WTC11 (cell line): ENCODE results near the gene OMG. TPM values are rescaled to one million over a fixed set of nuclear protein-coding genes. Genes with fewer than 3 reads are reported as not detected.

Experiments
- ATAC-seq: fragments of 200-7000 bp; cut with Tn5 transposase; 2 replicates; pipeline ENCODE4 v1.10.0; 2021; ENCODE audit warnings: mild to moderate bottlenecking, moderate library complexity
- CTCF ChIA-PET: fragments of 300-600 bp; sonication (Branson Sonifier 250); formaldehyde crosslinking; loops from one replicate; lab custom pipeline; 2021; ENCODE audit warnings: antibody characterized with exemption; lab: Charles Lee
- POLR2A ChIA-PET: fragments of 350-600 bp; sonication (Branson Sonifier 250); formaldehyde crosslinking; loops from one replicate; lab custom pipeline; 2021; ENCODE audit warnings: antibody characterized with exemption; lab: Charles Lee
- DNase-seq: peaks from one replicate; pipeline ENCODE4 v3.0.0; 2021; ENCODE audit warnings: low spot score
- H3K27ac Mint-ChIP-seq: 2 replicates; pipeline ENCODE4 v1.8.0; 2021; ENCODE audit warnings: mixed read lengths
- H3K27me3 Mint-ChIP-seq: 2 replicates; pipeline ENCODE4 v1.8.0; 2021; ENCODE audit warnings: low read depth, mild to moderate bottlenecking, moderate library complexity, mixed read lengths
- H3K36me3 Mint-ChIP-seq: 2 replicates; pipeline ENCODE4 v1.8.0; 2021; ENCODE audit warnings: mixed read lengths
- H3K4me1 Mint-ChIP-seq: 2 replicates; pipeline ENCODE4 v1.8.0; 2022; ENCODE audit warnings: mixed read lengths
- H3K4me3 Mint-ChIP-seq: 2 replicates; pipeline ENCODE4 v1.8.0; 2021; ENCODE audit warnings: mild to moderate bottlenecking, moderate library complexity, mixed read lengths
- H3K9me3 Mint-ChIP-seq: 2 replicates; pipeline ENCODE4 v1.8.0; 2021; ENCODE audit warnings: mixed read lengths
- GABPB1 ChIP-seq: sonication (generic); formaldehyde crosslinking; IDR thresholded peaks from 2 replicates; pipeline ENCODE4 v1.8.1; 2023; ENCODE audit warnings: mild to moderate bottlenecking, missing genetic modification reagents
- NR1H2 ChIP-seq: sonication (generic); formaldehyde crosslinking; IDR thresholded peaks from 2 replicates; pipeline ENCODE4 v1.9.0; 2021; ENCODE audit warnings: mild to moderate bottlenecking, moderate library complexity, missing genetic modification reagents
- NR3C1 ChIP-seq: sonication (generic); formaldehyde crosslinking; conservative IDR thresholded peaks from 2 replicates; pipeline ENCODE4 v1.8.1; 2023; ENCODE audit warnings: low read depth, mild to moderate bottlenecking, missing genetic modification reagents
- OVOL2 ChIP-seq: fragments of 250-450 bp; sonication (Bioruptor Pico); IDR thresholded peaks from 2 replicates; pipeline ENCODE4 v1.9.0; 2021; ENCODE audit warnings: mild to moderate bottlenecking, borderline replicate concordance
- PRRX2 ChIP-seq: fragments of 250-450 bp; sonication (Bioruptor Pico); IDR thresholded peaks from 2 replicates; pipeline ENCODE4 v1.8.0; 2021; ENCODE audit warnings: mild to moderate bottlenecking
- SOX15 ChIP-seq: fragments of 250-450 bp; sonication (Bioruptor Pico); IDR thresholded peaks from 2 replicates; pipeline ENCODE4 v1.9.0; 2021; ENCODE audit warnings: mild to moderate bottlenecking
- TEAD1 ChIP-seq: sonication (generic); formaldehyde crosslinking; IDR thresholded peaks from 2 replicates; pipeline ENCODE4 v1.8.0; 2022; ENCODE audit warnings: mild to moderate bottlenecking, missing genetic modification reagents
- ZNF219 ChIP-seq: sonication (generic); formaldehyde crosslinking; IDR thresholded peaks from 2 replicates; pipeline ENCODE4 v1.8.0; 2023; ENCODE audit warnings: missing genetic modification reagents, mild to moderate bottlenecking, borderline replicate concordance
- ZNF232 ChIP-seq: sonication (generic); formaldehyde crosslinking; IDR thresholded peaks from 2 replicates; pipeline ENCODE4 v1.8.0; 2022; ENCODE audit warnings: mild to moderate bottlenecking, missing genetic modification reagents
- ZNF317 ChIP-seq: sonication (generic); formaldehyde crosslinking; IDR thresholded peaks from 2 replicates; pipeline ENCODE4 v1.8.1; 2023; ENCODE audit warnings: low read depth, mild to moderate bottlenecking, moderate library complexity, missing genetic modification reagents, borderline replicate concordance
- ZNF416 ChIP-seq: fragments of 250-450 bp; sonication (Bioruptor Pico); IDR thresholded peaks from 2 replicates; pipeline ENCODE4 v1.9.0; 2021; ENCODE audit warnings: mild to moderate bottlenecking, inconsistent platforms
- total RNA-seq: library from RNA; stranded (reverse); gene quantifications from 3 replicates; pipeline ENCODE4 v1.2.3, GENCODE V29; 2021
- TF ChIP-seq, protein P1 (sequence below): sonication (generic); formaldehyde crosslinking; IDR thresholded peaks from 2 replicates; pipeline ENCODE4 v1.8.1; 2023; ENCODE audit warnings: mild to moderate bottlenecking, moderate library complexity, missing genetic modification reagents
- TF ChIP-seq, protein P2 (sequence below): sonication (generic); formaldehyde crosslinking; IDR thresholded peaks from 2 replicates; pipeline ENCODE4 v1.8.1; 2022; ENCODE audit warnings: low read depth, missing genetic modification reagents, borderline replicate concordance
- TF ChIP-seq, protein P3 (sequence below): sonication (generic); formaldehyde crosslinking; IDR thresholded peaks from 2 replicates; pipeline ENCODE4 v1.8.0; 2022; ENCODE audit warnings: mild to moderate bottlenecking, missing genetic modification reagents
- TF ChIP-seq, protein P4 (sequence below): fragments of 250-450 bp; sonication (Bioruptor Pico); IDR thresholded peaks from 2 replicates; pipeline ENCODE4 v1.9.0; 2021; ENCODE audit warnings: mild to moderate bottlenecking, borderline replicate concordance
- TF ChIP-seq, protein P5 (sequence below): sonication (generic); formaldehyde crosslinking; IDR thresholded peaks from 2 replicates; pipeline ENCODE4 v1.8.0; 2022; ENCODE audit warnings: mild to moderate bottlenecking, missing genetic modification reagents
- TF ChIP-seq, protein P6 (sequence below): sonication (generic); formaldehyde crosslinking; IDR thresholded peaks from 2 replicates; pipeline ENCODE4 v1.8.1; 2023; ENCODE audit warnings: mild to moderate bottlenecking, missing genetic modification reagents, moderate library complexity

Gene OMG
- total RNA-seq, 1 experiment from 2014 or later = not detected

DNA sequence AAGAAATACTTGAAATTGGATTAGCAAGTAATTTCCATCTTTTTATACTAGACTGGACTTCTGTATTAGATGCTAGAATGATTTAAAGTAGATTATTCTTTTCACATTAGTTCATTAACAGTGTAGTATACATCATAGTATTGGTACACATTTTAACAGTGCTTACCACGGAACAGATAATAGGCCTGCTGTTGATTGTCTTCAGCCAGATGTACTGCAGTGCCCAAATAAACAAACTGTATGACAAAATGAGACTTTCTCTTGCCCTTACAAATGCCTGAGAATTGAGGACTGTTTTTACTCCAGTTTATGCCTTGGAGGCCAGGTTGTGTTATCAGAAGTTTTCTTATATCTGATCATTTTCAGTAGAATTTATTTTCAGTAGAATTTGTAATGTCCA is 23.8 kb upstream of the OMG start:
- no peak overlapping the region for H3K27ac Mint-ChIP-seq
- no peak for TF ChIP-seq GABPB1 (CRISPR knock-in tag)
- no peak for TF ChIP-seq NR1H2 (CRISPR knock-in tag)
- TF ChIP-seq ZNF232 = no peak
- no peak for TF ChIP-seq ZNF416
- H3K27me3 Mint-ChIP-seq = no peaks in the 10 kb centered on the region
- DNase-seq = no peak
- ATAC-seq = no peak
- no peak overlapping the region for H3K4me3 Mint-ChIP-seq
- no peaks in the 10 kb centered on the region for H3K36me3 Mint-ChIP-seq
- H3K9me3 Mint-ChIP-seq = no peaks in the 10 kb centered on the region
- POLR2A ChIA-PET = no interaction called here
- CTCF ChIA-PET = interaction anchor here (0.6 to 0.8 kb wide), 2 partner anchors 69 to 253 kb away, joined by 3 read pairs; no protein-coding TSS in a partner anchor
- H3K4me1 Mint-ChIP-seq = peaks cover 9% of the 10 kb centered on the region

DNA sequence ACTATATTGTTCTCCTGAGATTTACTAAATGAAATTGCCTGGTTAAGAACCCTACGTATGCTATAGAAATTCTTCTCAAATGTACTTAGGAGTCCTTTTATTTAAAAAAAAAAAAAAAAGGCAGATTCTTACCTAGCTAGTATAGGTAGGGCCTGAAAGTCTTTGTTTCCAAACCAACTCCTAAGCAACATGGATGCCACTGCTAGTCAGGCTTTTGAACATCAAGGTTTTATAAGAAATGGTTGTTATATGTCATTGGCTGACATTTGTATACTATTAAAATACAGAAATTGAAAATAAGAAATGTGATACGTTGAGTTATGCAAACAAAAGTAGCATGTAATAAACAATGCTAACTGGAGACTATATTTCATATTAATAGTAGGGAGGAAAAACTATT is 23.2 kb upstream of the OMG start:
- H3K9me3 Mint-ChIP-seq = no peaks in the 10 kb centered on the region
- ChIA-PET CTCF (interaction anchor here (0.6 to 0.8 kb wide), 2 partner anchors 69 to 252 kb away, joined by 3 read pairs; no protein-coding TSS in a partner anchor), POLR2A (interaction anchor here (0.6 kb wide), 1 partner anchor 63 kb away, joined by 3 read pairs; no protein-coding TSS in a partner anchor)
- TF ChIP-seq NR3C1 (CRISPR knock-in tag) (no peak), OVOL2 (CRISPR knock-in tag) (no peak), NR1H2 (CRISPR knock-in tag) (no peak), TEAD1 (CRISPR knock-in tag) (no peak), ZNF416 (no peak), ZNF219 (no peak), ZNF317 (CRISPR knock-in tag) (no peak), SOX15 (CRISPR knock-in tag) (no peak), PRRX2 (CRISPR knock-in tag) (no peak)
- TF ChIP-seq, protein P1, sequence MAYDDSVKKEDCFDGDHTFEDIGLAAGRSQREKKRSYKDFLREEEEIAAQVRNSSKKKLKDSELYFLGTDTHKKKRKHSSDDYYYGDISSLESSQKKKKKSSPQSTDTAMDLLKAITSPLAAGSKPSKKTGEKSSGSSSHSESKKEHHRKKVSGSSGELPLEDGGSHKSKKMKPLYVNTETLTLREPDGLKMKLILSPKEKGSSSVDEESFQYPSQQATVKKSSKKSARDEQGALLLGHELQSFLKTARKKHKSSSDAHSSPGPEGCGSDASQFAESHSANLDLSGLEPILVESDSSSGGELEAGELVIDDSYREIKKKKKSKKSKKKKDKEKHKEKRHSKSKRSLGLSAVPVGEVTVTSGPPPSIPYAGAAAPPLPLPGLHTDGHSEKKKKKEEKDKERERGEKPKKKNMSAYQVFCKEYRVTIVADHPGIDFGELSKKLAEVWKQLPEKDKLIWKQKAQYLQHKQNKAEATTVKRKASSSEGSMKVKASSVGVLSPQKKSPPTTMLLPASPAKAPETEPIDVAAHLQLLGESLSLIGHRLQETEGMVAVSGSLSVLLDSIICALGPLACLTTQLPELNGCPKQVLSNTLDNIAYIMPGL (CRISPR knock-in tag) = no peak
- TF ChIP-seq, protein P2, sequence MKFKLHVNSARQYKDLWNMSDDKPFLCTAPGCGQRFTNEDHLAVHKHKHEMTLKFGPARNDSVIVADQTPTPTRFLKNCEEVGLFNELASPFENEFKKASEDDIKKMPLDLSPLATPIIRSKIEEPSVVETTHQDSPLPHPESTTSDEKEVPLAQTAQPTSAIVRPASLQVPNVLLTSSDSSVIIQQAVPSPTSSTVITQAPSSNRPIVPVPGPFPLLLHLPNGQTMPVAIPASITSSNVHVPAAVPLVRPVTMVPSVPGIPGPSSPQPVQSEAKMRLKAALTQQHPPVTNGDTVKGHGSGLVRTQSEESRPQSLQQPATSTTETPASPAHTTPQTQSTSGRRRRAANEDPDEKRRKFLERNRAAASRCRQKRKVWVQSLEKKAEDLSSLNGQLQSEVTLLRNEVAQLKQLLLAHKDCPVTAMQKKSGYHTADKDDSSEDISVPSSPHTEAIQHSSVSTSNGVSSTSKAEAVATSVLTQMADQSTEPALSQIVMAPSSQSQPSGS (CRISPR knock-in tag) = no peak
- TF ChIP-seq, protein P3, sequence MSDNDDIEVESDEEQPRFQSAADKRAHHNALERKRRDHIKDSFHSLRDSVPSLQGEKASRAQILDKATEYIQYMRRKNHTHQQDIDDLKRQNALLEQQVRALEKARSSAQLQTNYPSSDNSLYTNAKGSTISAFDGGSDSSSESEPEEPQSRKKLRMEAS (CRISPR knock-in tag) = no peak
- TF ChIP-seq, protein P4, sequence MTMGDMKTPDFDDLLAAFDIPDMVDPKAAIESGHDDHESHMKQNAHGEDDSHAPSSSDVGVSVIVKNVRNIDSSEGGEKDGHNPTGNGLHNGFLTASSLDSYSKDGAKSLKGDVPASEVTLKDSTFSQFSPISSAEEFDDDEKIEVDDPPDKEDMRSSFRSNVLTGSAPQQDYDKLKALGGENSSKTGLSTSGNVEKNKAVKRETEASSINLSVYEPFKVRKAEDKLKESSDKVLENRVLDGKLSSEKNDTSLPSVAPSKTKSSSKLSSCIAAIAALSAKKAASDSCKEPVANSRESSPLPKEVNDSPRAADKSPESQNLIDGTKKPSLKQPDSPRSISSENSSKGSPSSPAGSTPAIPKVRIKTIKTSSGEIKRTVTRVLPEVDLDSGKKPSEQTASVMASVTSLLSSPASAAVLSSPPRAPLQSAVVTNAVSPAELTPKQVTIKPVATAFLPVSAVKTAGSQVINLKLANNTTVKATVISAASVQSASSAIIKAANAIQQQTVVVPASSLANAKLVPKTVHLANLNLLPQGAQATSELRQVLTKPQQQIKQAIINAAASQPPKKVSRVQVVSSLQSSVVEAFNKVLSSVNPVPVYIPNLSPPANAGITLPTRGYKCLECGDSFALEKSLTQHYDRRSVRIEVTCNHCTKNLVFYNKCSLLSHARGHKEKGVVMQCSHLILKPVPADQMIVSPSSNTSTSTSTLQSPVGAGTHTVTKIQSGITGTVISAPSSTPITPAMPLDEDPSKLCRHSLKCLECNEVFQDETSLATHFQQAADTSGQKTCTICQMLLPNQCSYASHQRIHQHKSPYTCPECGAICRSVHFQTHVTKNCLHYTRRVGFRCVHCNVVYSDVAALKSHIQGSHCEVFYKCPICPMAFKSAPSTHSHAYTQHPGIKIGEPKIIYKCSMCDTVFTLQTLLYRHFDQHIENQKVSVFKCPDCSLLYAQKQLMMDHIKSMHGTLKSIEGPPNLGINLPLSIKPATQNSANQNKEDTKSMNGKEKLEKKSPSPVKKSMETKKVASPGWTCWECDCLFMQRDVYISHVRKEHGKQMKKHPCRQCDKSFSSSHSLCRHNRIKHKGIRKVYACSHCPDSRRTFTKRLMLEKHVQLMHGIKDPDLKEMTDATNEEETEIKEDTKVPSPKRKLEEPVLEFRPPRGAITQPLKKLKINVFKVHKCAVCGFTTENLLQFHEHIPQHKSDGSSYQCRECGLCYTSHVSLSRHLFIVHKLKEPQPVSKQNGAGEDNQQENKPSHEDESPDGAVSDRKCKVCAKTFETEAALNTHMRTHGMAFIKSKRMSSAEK (CRISPR knock-in tag) = no peak
- TF ChIP-seq, protein P5, sequence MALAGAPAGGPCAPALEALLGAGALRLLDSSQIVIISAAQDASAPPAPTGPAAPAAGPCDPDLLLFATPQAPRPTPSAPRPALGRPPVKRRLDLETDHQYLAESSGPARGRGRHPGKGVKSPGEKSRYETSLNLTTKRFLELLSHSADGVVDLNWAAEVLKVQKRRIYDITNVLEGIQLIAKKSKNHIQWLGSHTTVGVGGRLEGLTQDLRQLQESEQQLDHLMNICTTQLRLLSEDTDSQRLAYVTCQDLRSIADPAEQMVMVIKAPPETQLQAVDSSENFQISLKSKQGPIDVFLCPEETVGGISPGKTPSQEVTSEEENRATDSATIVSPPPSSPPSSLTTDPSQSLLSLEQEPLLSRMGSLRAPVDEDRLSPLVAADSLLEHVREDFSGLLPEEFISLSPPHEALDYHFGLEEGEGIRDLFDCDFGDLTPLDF = no peak
- TF ChIP-seq, protein P6, sequence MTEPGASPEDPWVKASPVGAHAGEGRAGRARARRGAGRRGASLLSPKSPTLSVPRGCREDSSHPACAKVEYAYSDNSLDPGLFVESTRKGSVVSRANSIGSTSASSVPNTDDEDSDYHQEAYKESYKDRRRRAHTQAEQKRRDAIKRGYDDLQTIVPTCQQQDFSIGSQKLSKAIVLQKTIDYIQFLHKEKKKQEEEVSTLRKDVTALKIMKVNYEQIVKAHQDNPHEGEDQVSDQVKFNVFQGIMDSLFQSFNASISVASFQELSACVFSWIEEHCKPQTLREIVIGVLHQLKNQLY (CRISPR knock-in tag) = no peak
- DNase-seq (no peak), ATAC-seq (no peak)
- H3K4me3 Mint-ChIP-seq = no peak overlapping the region
- no peak overlapping the region for H3K27ac Mint-ChIP-seq
- H3K27me3 Mint-ChIP-seq = no peaks in the 10 kb centered on the region
- peaks cover 9% of the 10 kb centered on the region for H3K4me1 Mint-ChIP-seq
- H3K36me3 Mint-ChIP-seq = no peaks in the 10 kb centered on the region
